Left colon (tissue), 2 donors: Measurements from ENCODE around the gene TSHZ2. TPM values are rescaled to one million over a fixed set of nuclear protein-coding genes. Genes with fewer than 3 reads are reported as not detected.
A peak's percentile ranks its signal among the peaks of the same experiment; 100 is the strongest.
"Not testable (repeated sequence)": the region's sequence is repeated elsewhere in the genome, so short reads cannot be mapped to it uniquely, and the experiment has no call there.

ENCODE experiments used
- ATAC-seq: fragments of 200-7000 bp; cut with Tn5 transposase; one replicate; pipeline ENCODE4 v1.9.1; 2020; ENCODE audit warnings: mild to moderate bottlenecking, moderate library complexity
- DNase-seq, 2 donors: peaks; one replicate each; pipeline ENCODE4 v3.0.0-alpha.2; 2020
- intact Hi-C, 2 donors: fragments of 100-400 bp; cut with DNase I in 1 of 2; cut with micrococcal nuclease in 1 of 2; formaldehyde crosslinking; loops; one replicate each; pipeline versions ENCODE4 v1.11.2 to v1.14.0; 2022; cut with DNase I, micrococcal nuclease
- total RNA-seq, 2 donors: library from RNA; stranded (reverse); fragmentation: NEBNext Ultra II Directional; extraction: Animal tissue kit (Norgen Biotek cat#: 25700); gene quantifications; one replicate each; pipeline ENCODE4 v1.2.1, GENCODE V29; 2021
- donor health status: DM: no; HTN: no; CAD: no.
- donor health status: DM: yes; HTN: yes; CAD: no.

The TSHZ2 gene
- total RNA-seq, 2 donors from 2014 or later: 1.7 to 4.9 TPM

DNA sequence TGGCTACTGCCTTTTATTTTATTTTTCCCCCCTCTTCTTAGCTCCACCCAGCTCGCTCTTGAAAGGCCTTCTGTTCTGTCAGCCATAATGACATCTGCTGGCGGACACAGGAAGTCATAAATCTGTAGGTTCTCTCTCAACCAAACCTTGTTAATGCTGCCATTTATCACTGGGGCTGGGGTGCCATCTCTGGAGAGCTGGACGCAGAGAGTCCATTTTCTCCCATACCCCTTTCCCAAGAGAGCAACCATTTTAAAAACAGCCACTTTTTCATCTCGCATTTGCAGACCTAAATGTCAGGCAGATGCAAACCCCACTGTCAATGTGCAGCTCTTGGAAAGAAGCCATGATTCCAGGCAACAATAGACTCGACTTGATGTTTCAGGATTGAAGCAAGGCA is 13.0 kb upstream of the TSHZ2 start:
- intact Hi-C loops: no loop called here
- DNase-seq (no peak), ATAC-seq (no peak)

DNA sequence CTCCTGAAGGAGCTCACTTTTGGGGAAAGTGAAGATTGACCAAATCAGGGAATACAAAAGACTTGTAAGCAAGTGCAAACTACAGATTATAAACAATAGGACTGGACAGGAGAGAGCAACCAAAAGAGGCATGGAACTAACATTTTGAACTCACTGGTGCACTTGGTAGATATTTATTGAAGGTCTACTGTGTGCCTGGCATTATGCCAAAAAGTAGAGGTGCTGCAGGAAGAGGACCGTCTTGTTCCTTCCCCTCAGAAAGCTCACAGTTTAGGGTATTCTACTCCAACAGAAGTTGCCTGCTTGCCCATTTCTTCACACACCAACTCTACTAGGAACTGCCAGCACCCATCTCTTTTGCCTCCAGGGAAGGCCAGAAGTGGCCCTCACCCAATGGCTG is 10.0 kb upstream of the TSHZ2 start:
- DNase-seq (no peak), ATAC-seq (no peak)
- intact Hi-C loops: no loop called here

DNA sequence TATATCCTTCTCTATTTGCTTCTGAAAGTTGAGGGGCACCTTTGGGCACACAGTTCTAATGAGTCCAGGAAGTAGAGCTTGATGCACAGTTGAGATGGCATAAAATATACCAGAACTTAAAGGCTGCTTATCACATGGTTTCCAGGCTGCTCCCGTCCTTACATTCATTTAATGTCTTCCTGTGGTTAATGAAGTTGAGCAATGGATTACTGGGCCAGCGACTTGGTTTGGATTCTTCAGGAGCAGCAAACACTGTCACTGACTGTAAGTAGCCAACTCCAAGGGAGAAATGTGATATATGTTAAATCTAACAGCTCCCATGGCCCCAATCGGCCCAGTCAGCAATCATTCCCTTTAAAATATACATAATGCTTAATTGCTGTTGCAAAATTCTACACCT is 9.0 kb upstream of the TSHZ2 start:
- ATAC-seq (no peak), DNase-seq (no peak)
- intact Hi-C loops: no loop called here

DNA sequence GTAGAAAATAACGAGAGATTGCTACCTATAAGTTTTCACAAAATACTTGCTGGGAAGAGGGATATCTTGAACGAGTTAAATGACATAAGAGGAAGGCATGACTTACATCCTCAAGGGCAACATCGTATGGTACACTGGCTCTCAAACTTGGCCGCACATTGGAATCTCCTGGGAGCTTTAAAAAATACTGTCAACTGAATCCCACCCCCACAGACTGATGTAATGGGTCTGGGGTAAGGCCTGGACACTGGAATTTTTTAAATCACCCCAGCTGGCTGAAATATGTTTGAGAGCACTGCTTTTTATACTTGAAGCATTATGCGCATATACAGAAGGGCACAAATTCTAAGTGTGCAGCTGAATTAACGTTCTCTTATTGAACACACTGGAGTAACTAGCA is 8.0 kb upstream of the TSHZ2 start:
- ATAC-seq (no peak), DNase-seq (no peak)
- intact Hi-C loops: no loop called here

DNA sequence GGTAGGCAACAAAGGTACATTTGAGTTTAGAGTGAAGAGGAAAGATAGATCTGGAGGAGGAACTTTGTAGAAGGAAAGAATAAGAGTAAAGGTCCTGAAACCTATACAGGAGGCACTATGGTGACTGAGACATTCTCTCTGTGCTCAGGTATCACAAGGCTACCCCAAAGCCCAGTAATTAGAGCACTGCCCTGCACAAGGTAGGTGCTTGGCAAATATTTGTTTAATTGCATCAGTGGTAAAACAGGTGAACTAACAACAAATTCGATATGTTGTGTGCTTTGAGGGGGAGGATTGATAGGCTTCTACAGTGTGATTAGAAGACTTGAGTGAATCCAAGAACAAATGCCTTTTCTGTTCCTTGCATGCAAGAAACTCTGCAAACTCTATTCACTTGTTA is 6.8 kb upstream of the TSHZ2 start:
- intact Hi-C loops: no loop called here
- DNase-seq (no peak), ATAC-seq (no peak)

DNA sequence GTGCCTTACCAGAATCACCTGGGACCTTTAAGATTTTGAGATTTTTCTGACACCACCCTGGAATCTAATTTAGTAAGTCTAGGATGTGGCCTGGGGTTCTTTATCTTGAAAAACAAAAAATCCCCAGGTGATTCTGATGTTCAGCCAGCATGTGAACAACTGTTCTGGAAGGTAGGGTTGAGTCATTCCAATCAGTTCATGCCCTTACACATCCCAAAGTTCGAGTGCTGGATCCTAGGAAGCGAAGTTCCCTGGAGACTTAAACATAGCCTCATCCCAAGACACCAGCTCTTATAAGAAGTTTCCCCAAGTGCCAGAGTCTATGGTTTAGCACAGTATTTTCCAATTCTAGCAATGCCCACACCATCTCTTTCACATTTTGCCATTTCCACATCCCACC is 6.3 kb upstream of the TSHZ2 start:
- no peak for ATAC-seq
- no peak for DNase-seq
- intact Hi-C loops: no loop called here

DNA sequence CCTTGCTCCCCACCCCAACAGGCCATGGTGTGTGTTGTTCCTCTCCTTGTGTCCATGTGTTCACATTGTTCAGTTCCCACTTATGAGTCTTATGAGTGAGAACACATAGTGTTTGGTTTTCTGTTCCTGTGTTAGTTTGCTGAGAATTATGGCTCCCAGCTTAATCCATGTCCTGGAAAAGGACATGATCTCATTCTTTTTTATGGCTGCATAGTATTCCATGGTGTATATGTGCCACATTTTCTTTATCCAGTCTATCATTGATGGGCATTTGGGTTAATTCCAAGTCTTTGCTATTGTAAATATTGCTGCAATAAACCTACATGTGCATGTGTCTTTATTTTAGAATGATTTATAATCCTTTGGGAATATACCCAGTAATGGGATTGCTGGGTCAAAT is 5.6 kb upstream of the TSHZ2 start:
- ATAC-seq, DNase-seq, intact Hi-C loops: not testable (repeated sequence)

DNA sequence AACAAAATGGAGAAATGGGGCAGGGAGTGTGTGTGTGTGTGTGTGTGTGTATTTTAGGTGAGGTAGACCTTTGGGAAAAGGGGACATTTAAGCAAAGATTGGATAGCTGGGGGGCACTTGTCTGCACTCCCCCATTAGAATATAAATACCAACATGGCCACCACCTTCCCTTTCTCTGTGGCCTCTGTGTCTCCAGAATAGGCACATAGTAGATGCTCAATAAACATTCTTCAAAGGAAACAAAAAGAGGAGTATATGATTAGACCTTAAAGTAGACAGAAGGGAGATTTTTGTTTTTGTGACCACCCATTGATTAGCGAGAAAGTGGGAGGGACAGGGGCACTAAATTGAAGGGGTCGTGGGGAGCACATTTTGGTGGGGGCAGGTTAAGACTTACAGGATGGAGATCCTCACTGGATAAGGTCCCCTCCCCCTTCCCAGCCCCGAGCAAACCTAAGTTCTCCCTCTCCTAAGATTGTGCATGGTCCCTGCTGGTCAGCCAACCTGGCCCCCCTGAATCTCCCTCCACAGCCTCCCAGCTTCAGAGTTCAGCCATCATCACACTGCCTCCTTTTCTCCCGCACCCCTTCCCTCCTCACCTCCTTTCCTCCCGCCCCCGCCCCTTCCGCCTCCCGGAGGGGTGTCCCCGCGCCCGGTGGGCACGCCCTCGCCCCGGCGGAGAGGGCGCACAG is 514 bp upstream of the TSHZ2 start:
- ATAC-seq (no peak), DNase-seq (no peak)
- intact Hi-C loops: no loop called here

DNA sequence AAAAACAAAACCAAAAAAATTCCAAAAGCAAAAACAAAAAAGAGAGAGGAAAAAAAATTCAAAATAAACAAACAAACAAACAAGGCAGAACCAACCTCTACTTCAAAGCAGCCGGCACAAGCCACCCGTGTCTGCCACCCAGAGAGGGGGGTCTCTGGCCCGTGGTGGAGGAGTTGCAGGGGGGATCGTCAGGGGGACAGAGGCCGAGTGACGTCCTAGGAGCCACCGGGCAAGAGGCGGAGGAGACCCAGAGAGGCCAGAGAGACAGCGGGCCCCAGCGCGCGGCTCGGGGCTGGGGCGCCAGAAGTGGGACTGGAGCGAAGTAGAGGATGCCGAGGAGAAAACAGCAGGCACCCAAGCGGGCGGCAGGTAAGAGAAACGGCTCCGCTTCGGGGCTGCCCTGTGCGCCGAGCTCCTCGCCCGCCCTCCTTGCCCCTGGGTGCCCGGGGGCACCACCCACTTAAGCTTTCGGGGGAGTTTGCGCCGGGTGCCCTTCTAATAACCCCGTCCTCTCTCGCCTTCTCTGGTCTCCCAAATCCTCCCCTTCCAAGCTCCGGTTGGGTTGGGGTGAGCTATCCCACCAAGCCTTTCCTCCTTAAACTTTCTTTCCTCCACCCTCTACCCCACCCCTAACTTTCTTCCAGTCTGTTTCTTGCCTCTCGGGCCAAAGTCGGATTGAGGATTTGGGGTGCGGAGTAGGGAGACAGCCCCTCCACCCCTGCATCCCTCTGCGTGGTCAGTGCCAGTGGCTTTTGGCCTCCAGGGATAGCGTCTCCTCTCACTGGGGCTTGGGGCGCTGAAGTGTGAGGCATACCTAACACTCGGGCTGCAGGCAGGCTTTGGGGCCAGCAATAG is 1.0 kb downstream of the TSHZ2 start:
- intact Hi-C loops: no loop called here
- no peak for ATAC-seq
- peak in 1 of 2 donors; percentile 7 for DNase-seq

DNA sequence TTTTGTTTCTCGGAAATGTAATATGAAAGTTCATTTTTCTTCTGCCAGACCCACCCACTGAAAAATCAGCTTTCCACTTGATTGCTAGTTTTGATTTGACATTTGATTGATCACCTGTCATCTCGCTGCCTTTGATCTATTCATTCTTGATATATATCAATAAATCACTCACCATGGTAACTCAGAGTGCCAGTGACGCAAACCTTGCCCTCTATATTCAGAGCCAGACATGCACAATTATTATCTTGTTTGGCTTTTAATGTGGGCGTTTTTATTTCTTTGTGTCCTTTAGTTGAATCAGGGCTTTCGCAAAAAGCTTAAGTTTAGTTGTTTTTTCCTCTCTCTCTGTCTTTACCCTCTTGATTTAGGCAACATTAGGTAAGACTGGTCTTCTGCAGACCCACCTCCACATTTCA is 2.0 kb downstream of the TSHZ2 start:
- ATAC-seq (no peak), DNase-seq (no peak)
- intact Hi-C loops: no loop called here

DNA sequence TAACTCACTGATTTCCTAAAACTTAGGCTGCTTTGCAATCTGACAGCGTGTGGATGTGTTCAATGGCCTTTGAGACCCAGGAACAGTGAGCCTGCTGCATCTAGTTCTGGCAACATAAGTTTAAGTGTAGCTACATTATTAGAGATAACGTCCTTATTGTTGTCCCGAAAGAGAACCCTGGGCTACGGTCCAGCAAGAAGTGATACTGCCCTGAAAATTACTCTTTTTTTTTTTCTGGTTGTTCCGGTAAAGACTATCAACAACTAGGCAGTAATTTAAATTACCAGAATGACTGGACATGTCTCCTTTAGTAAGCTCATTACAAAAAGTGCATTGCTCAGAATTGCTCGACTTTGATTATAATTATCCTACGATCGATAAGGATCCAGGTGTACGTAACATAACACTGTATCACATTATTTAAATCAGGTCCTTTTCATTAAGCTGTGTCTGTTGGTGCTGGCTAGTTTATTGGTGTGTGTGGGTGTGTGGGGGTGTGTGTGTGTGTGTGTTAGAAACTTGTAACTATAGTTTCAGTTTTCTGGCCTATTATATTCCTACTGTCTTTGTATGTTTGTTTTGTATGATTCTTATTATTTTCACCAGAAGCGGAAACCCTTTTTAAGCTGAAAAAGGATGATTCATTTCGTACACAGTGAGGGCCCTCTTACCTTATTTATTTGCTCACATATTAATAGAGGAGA is 3.0 kb downstream of the TSHZ2 start:
- ATAC-seq (no peak), DNase-seq (no peak)
- intact Hi-C loops: no loop called here

DNA sequence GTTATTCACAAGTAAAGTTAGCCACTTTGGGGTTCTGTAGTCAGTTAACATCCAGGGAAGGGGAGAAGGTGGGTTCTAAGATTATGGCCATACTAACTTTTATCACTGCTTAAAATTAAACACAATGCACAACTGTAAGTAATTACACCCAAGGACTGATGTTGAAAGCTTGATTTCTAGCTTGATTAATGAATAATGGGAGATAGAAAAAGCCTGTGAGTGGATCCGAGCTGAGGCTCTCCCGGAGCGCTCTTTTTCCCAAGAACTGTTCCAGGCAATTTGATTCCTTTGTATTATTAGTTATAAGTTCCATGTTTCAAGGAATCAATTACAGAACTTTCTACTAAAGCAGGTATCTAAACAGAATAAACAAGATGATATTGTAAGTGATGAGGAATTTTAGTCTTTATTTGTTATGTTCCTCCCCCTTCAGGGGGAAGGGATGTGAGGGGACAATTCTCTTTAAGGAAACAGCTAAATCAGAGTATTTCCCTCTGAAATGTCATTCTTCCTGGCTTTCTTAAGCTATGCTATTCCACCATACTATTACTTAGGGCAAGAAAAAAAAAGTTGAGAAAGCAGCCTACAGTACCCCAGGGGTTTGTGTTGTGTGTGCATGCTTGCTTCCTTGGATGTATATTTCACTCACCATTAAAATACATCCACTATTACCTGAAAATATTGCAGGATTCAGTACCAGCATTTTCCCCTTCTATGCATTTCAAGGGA is 3.8 kb downstream of the TSHZ2 start:
- no peak for DNase-seq
- ATAC-seq: no peak
- intact Hi-C loops: no loop called here

DNA sequence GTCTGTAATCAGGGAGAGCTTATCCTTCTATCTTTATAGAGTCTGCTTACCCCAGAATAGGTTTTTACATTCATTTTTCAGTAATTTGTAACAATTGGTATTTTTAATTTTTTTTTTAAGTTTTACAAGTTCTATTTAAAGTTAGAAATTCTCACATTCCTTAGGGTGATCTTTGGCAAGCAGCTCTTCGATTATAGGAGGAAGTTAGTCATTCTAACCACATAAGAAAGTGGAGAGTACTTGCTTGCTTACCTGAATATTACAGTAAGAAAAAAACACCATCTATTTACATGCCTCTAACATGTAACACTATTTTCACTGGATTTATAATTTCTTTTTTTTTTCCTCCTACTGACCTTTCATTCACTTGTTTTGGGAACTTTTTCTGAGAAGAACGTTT is 6.7 kb downstream of the TSHZ2 start:
- no peak for DNase-seq
- no peak for ATAC-seq
- intact Hi-C loops: no loop called here

DNA sequence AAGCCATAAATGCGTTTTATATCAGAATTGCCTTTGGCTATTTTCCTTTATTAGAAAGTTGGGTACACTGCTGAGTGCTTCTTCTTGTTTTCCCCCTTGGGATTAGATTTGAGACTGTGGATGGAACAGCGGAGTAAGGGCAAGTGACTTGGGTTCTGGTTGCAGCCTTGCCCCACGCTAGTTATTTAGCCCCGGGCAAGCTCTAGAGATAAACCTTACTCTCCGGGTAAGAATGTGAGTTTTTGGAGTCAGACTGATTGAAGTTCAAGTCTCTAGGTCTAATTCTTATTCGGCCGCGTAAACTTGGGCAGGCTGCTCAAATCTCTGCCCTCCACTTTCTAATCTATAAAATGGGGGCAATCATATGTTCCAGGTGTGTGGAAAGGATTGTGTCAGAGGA is 8.9 kb downstream of the TSHZ2 start:
- DNase-seq: no peak
- intact Hi-C loops: no loop called here
- no peak for ATAC-seq

DNA sequence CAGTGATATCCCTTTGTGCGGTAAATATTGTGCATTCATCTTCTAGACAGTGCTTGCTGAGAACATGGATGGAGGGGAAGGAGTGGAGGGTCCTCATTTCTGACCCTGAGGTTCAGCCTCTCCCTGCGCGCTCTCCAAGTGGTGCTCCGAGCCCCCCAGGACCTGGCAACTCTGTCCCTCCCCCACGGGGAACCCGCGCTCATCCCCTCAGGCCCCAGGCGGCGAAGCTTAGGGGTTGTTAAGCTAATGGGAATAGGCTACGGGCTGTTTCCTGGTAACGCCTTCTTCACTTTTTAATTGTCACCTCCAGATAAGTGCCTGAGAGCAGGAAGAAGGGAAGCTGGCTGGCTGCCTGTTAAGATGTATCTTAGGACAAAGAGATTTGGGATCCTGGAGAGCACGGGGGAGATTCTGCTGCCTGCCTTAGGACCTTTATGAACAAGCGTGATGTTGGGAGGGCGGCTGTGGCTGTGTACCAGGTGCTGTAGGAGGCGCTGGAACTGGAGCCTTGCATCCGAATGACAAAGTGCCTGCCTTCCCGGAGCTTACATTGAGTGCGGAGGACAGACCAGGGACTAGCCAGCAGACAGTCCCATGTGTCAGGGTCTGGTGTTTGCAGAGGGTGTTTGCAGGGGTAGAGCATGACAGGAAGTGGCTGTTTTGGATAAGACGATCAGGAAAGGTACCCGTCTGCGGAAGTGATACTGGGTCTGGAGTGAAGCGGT is 11.7 kb downstream of the TSHZ2 start:
- no peak for ATAC-seq

DNA sequence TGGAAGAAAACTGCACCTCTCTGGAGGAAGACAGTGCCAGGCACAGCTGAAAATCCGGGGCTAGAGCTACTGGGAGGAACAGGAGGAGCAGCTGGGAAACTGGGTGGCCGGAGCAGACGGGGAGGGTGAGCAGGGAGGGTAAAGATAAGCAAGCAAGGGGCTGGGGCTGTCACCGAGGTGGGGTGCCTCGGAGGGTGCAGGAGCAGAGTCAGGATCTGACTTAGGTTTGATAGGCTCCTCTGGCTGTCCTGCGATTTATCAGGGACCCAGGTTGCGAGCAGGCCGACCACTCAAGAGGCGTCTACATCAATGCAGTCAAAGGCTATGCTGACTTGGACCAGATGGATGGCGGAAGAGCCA is 12.3 kb downstream of the TSHZ2 start:
- DNase-seq (no peak), ATAC-seq (no peak)
- intact Hi-C loops: no loop called here

More for the DNA sequence above, 11.7 kb downstream of the TSHZ2 start:
- no peak for DNase-seq
- intact Hi-C loops: no loop called here

DNA sequence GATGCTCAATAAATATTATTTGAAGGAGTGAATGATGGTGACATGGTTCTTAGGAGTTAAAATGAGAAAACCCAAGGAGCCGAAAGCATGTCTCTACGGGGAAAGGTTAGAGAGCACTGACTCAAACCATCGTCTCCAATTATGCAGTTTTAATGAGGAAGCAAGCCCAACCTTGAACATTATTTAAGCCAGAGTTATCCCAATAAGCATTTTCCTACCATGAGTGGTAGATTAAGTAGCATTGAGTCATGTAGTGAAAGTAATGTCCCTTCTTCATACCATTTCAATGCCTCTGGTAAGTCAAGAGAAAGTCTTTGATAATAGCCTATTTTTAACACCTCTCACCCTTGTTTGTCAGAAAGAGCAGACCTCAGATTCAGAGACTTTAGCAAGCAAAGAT is 13.5 kb downstream of the TSHZ2 start:
- ATAC-seq (no peak), DNase-seq (no peak)
- intact Hi-C loops: no loop called here

DNA sequence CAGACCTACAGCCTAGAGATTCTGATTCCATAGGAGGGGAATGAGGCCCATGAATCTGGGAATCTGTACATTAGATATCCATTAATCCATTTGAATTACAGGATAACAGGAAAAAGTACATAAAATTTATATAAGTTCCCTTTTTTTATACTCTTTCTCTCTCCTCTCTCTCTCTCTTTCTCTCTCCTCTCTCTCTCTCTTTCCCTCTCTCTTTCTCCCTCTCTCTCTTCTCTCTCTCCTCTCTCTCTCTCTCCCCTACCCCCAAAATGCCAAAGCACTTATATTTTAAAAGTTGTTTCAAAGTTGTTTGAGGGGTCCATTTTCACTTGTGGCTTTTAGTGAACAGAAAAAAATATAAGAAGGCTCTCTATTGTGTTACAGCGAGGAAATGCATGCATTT is 15.1 kb downstream of the TSHZ2 start:
- DNase-seq: no peak
- intact Hi-C loops: no loop called here
- no peak for ATAC-seq

DNA sequence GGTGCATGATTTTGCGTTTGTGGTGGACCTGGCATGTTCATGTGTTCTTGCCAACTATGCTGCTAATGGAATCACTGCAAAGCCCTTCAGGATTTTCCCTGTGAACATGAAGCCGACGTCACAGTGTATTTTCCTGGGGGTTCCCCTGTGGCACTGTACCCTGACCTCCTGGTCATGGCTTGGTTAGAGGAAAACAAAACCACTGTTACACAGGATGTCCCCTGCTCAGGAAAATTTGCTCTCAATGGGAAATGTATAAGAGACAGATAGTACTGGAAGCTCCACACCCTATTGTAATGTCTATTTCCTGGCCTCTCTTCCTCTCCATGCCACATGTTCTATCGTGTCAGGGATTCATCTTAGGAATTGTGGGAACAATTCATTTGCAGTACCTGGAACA is 19.7 kb downstream of the TSHZ2 start:
- intact Hi-C loops: no loop called here
- ATAC-seq: no peak
- DNase-seq: no peak
